NCI-H2171 treated with DMSO at 0.1 percent for 48 hours (cell line): ENCODE data around the gene FOXO3.

Experiments used
- DNase-seq: peaks from one replicate; lab custom pipeline; 2025; lab: John Stamatoyannopoulos, UW

The FOXO3 gene

DNA sequence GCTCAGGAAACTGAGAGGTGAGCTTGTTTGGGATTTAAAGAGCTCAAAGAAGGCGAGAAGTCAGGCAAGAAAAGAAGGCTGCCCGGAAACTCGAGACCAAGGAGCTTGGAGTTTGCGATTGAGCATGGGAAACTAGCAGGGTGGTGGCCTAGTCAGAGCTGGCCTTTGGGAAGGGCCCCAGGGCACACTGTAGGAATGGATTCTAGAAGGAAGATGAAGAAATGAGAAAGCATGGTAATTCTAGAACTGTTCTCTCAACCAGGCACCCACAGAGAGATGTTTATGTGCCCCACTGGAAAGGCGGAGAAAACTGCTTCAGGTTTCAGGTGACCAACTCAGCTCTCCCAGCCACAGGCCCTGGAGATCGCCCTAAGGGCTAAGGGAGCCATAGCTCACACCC is 126.2 kb downstream of the FOXO3 start:
- DNase-seq = no peak

DNA sequence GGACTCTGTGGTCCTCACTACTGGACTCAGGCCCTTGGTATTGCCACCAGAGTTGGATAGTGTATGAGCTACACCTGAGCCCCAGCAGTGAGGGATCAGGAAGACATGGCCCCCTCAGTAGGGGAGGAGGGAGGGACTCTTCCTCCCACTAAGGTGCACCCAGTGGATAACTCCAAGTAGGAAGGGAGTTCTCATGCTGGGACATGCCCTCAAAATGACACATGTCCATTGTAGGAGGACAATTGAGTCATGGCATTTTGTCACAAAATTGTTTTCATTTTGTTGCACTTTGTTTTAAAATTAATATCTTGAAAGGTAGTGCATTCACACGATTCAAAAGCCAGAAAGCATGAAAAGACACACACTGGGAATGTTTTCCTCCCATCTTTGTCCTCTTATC is 127.2 kb downstream of the FOXO3 start:
- DNase-seq = no peak

DNA sequence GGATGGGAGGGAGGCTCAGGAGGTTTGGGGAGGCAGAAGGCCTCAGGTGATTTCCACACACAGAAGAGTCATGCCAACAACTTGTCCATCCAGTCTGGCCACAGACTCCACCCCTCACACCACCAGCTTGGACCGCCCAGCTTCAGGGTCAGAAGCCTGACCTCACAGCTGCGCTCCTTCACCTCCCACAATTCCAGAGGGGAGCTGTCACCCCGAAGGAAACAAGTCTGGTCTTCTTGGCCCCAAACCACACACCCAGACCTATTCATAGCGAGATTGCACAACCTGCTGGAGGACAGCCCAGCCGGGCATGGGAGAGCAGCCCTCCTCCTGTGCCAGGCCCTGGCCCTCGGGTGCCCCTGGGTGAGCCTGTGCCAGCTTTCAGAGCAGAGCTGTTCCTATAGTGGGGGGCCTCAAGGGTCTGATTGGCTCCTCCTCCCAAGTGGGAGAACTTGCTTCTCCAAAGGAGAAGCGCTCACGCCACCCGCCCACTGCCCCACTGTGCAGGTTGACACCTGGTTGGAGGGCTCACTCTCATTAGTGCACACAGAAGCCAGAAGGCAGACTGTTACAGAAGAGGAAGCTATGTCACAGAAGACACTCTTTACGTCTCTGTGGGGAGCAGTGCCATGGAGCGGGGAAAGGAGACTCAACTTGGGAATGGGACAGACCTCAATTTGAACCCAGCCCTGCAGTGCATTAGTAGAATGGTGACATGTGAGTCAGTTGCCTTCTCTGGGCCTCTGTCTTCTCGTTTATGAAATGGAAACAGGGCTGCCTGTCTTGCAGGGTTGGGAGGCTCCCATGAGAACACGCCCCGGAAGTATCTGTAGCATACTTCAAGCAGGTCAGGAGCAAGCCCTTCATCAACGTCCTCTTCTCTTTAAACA is 128.8 kb downstream of the FOXO3 start:
- no peak for DNase-seq

DNA sequence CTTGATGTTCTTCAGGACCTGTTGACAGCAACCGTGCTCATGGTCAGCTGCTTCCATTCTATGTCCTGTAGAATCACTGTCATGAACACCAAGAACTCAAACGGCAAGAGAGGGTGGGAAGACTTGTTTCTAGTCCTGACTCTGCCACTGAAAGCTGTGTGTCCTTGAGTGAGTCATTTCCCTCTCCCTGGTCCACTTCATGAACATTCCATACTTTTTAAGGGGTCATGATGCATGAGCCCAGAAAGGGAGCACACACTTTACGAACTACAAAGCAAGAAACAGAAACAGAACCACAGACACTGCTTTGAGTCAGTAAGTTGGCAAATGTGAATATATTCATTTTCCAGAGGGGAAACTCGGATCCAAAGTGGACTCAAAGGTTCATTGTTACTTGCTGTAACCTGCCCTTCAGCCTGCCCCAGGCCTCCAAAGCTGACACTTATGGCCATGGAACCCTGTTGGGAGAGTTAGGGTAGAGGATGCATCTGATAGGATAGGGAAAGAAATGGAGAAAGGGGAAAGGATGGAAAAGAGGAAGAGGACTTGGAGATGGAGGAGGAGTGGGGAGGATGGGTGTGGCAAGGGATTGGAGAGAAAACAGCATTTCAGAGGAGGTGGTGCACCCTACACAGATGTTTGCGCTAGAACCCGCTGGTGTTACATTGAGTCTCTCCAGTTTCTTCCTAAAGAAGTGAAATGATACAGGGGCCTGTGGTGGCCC is 129.8 kb downstream of the FOXO3 start:
- no peak for DNase-seq

DNA sequence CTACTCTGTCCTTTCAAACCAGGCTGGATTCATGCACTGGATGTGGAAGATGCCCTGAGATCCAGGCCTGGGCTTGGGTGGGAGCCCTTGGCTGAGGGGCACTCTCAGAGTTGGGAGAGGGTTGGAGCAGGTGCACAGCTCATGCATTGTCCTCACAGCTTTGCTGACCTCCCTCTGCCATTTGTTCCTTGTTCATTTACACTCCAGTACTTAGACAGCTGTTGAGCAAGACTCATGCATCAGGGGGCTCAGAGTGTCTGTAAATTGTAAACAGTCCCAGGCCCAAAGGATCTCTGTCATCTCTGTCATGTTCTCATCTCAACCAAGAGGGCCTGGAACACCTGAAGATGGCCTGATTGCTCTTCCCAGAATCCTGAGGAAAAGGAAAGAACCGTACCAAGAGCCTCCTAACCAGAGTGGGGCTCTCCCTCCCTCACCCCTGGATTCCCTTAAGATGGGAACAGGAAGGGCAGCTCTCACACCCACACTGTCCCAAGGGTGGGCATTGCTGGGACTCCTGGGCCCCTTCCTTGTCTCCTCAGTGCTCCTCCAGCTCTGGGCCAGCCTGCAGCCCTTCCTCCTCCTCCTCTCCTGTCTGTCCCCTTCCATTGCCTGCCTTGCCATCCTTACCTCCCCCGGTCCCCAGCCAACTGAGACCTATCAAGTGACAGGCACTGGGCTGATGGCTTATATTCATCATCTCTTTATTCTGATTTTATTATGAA is 132.9 kb downstream of the FOXO3 start:
- DNase-seq = no peak

DNA sequence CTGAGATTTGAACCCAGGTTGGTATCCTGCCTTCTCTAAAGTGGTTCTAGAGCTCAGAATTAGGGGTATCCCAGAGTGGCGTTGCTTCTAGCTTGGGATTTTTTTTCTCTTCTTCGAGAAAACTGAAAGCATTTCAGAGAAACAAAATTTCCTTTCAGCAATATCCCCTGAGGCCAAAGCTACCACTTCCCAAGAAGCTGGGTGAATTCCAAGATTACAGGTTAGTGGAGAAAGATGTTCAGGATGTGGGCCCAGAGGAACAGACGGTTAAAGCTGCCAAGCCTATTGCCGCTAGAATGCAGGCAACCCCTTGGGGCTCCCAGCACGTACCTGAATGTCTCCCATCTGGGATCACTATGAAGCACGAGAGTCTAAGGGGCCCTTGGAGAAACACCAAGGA is 134.1 kb downstream of the FOXO3 start:
- peak; percentile 70 for DNase-seq

DNA sequence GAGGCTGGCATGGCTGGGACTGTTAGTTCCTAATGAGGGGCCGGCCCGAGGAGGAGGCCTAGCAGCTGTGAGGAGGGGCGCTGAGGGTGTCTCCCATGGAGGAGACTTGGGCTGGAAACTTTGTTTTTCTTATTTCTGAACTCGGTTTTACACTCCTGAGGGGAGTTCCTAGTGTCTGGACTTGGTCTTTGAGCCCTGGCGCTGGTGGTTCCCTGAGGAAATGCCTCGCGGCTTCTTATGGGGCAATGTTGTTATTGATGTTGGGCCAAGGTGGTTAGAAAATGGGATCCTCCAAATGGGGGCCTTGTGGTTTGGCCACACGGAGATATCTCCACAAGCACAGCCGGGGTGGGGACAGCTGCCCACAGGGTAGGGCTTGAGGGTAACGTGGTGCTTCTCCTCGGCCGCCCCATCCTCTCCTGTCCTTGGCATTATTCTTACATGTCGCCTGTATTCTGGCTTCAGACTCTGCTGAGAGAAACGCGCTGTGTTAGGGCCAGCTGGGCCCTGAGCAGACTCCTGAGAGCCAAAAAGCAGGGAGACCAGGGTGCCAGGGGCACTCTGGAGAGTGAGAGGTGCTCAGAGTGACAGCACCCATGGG is 136.9 kb downstream of the FOXO3 start:
- DNase-seq = no peak

DNA sequence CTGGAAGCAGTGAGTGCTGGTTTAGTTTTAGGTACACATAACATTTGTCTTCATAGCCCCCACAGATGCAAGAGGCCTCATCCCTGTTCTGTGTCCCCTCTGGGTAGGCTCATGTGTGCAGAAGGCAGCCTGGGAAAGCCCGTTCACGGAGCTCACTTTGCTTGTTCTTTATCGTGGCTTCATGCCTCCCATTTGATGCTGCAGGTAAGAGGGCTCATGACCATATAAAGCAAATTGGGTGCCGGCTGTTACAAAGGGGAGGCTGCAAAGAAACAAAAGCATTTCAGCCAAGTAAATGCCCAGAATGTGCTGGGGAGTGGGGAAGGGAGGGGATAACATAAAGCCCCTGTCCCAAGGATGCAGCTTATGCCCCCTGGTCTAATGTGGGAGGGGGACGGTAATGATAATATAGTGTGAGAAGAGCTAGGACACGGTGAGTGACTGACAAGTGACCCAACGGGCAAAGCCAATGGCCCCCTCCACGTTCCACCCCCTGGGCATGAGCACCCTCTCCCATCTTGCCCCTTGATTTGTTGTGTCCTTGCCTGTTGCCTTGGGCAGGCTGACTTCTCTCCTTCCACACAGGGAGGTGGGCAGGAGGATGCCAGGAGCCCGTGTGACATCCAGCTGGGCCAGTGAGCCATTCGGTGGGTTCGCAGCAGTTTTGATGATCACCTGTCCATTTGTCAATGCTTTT is 138.0 kb downstream of the FOXO3 start:
- DNase-seq = no peak

DNA sequence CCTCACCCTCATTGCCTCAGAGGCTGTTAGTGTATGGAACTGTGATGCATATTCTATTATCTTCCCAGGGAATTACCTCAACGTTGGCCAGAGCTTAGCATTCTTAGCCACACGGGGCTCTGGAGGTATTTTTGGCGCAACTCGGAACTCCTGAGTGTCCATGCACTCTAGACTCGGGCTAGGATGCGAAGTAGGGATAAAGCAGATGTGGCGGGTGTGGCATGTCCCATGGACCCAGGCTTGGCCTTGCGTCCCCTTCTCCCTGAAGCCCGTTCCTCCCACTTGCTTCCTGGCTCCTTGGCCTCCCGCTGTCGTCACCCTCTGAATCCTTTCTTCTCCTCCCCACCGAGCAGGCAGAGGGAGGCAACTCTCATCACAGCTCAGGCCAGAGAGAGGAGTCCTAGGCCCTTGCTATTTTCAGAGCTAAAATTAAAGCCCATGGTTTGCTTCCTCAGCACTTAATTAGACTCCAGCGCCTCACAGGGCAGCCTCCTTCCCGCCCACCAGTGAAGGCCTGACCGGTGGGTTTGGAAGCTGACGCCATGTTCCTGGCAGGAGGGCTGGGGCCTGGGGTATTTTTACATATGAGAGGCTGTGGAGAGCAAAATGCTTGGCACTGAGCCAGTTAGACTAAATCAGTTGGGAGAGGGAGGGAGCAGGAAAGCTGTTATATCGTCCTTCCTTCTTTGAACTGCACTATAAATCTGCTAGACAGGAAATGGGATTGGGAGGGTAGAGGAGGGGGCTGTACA is 138.7 kb downstream of the FOXO3 start:
- DNase-seq = peak; percentile 45

DNA sequence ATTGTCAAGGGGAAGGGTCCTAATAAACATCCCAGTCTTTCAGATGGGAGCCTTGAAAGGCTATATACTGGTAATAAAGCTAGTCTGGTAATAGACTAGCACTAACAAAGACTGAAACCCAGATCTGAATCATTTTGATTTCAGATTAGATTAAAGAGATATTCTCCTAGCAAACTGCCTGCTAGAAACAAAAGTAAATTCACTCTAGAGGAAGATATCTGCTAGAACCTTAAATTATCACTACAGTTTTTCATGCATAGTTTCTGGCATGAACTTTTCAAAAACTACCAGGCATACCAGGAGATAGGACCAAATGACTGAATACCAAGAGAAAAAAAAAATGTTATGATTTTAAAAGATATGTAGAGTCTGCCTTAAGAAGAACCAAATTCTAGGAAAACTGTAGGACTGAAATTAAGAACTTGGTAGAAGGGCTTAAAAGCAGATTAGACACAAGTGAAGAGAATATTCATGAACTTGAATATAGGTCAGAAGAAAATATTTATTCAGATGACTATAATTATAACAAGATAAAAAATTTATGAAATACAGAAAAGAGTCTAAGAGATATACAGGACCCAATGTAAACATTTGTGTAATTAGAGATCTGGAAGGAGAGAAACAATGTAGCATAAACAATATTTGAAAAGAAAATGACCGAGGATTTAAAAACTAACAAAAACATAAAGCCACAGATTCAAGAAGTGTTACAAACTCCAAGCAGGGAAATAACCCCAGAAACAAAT is 141.6 kb downstream of the FOXO3 start:
- DNase-seq = no peak

DNA sequence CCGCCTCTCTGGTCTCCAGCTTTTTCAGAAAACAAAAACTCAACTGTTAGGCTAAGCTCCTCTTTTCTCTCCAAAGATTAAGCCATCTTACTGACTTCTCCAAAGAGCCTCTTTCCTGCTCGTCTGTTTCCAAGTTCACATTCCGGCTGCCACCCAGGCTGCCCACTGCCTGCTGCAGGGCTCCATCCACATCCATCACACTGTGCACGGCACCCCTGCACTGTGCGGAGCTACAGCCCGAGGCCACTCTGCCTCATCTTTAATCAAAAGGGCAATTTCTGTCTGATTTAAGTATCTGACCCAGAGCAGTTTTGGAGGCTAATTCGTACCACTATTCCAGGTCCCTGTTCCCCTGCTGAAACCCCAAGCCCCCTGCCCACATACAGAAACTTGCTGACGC is 145.9 kb downstream of the FOXO3 start:
- no peak for DNase-seq

DNA sequence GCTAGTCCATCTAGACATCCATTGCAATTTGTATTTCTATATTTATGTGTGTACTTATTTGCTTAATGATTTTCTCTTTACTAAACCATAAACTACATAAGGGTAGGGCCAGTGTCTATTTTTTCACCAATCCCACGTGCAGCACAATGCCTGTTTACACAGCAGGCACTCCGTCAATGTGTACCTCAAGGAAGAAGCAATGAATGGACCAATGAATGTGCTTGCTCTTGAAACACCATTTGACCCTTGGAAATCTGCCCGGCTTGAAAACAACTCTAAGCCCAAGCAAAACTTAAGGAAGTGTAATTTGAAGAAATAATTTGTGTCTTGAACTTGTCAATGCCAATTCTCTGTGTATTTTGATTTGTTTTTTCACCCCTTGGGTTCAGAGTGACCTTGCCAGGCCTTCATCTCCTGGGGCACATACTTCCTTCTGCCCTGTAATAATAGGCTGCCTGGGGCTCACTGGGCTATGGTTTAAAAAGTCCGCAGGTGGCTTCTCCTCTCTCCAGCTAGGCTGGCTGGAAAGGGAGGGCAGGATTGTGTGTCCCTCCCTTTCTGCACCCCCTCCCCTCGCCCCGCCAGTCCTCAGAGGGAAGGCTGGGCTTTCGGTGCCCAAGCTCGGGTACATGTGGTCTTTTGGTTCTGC is 146.7 kb downstream of the FOXO3 start:
- DNase-seq = no peak

DNA sequence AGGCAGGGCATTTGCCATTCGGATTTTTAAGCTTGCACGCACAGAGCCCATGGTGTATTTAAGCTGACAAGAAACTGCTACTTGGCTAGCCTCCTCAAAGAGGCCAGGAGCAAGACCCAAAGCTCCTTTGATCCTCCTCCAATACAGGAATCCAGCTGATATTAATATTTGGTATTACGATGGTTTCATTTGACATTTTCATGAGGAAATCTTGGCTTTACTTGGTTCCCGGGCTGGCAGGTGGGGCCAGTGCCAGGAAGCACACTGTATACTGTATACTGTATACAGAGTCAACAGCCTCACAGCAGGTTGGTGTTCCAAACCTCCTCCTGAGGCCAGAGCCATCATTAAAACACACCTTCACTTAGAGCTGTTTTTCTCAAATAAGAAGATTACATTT is 149.3 kb downstream of the FOXO3 start:
- no peak for DNase-seq

DNA sequence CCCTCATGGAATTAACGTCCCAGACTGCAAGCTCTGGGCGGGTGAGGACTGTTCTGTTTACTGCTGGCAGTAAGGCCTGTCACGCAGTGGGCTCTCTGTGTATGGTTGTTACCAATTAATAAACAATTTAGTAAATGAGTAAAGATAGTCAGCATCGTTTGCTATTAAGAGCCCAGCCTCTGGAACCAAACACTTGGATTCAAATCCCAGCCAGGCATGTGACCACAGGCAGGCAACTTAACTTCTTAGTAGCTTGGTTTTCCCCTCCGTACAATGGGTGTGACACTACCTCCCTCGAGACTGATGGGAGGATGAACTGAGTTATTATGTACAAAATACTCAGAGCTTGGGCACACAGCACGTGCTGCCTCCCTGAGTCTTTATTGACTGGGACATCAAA is 149.8 kb downstream of the FOXO3 start:
- DNase-seq = no peak

DNA sequence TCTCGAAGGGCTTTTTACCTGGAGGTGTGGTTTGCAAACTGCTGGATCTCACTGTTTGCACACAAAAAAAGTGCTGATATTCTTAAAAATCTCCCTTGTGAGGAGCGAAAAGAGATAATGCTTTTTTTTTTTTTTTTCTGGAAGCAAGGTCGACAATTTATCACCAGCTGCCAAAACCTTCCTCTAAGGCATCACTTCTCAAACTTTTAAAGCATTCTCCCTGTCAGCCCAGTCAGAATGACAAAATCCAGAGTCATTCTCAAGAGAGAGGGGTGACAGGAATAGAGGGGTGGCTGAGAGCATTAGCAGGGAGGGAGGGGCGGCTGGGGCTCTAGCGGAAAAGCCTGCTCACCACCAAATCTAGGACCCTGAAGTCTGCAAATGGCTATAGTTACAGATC is 150.4 kb downstream of the FOXO3 start:
- no peak for DNase-seq

DNA sequence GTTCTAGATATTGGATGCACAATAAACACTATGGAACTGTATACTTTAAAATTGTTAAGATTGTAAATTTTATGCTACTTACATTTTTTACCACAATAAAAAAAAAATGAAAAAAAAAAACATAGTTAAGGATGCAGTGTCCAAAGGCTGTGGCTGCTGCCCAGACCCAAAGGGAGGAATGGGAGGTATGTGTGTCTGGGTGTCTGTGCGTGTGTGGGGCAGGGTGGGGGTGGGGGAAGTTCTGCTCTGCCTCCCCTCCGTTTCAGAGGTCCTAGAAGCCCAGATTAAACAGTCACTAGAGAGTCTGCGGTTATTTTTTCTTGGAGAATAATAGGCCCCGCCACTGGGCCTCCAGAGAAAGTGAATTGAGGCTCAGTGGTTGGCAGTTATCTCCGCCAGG is 151.1 kb downstream of the FOXO3 start:
- no peak for DNase-seq

DNA sequence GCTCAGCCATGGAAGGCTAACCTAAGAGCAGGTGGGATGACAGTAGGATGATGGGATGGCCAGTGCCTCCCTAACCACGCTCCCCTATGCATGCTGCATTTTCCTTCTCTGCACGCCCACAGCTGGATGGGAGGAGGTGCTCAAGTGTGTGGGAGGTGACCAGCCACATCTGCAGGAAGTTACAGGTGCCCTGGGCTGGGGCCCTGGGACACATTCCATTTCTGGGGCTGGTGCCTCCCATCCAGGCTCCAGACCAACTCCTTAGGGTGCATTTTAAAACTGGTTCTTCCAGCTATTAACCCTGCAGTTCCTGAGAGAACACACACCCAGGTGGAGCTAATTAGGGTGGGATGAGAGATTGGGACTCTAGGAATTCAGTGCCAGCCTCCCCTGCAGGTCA is 152.2 kb downstream of the FOXO3 start:
- DNase-seq = no peak

DNA sequence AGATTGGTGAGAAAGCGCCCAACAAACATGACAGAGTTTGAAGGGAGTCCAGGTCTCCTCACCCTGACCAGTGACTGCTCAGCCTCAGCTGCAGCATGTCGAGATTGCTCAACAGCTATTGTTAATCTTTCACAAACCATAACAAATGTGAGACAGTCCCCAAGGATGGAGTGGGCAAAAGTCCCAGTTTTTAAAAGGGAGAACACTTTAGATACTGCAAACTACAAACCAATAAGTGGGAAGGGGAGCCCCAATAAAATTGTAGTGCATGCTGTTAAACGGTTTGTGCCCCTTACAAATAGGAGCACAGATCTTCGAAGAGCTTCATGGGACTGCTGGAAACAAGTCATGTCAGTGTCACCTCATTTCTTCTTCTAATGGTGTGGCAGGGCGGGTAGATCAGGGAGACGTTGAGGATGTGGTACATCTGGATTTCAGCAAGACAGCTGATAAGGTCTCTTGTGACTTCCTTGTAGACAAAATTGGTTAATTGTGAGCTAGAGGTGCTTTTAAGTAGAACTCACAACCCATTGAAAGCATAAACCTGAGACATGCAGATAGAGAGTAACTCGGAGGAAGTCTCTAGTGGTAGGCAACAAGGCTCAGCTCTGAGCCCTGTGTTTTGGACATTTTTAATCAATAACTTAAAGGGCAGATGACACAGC is 153.5 kb downstream of the FOXO3 start:
- DNase-seq = no peak

DNA sequence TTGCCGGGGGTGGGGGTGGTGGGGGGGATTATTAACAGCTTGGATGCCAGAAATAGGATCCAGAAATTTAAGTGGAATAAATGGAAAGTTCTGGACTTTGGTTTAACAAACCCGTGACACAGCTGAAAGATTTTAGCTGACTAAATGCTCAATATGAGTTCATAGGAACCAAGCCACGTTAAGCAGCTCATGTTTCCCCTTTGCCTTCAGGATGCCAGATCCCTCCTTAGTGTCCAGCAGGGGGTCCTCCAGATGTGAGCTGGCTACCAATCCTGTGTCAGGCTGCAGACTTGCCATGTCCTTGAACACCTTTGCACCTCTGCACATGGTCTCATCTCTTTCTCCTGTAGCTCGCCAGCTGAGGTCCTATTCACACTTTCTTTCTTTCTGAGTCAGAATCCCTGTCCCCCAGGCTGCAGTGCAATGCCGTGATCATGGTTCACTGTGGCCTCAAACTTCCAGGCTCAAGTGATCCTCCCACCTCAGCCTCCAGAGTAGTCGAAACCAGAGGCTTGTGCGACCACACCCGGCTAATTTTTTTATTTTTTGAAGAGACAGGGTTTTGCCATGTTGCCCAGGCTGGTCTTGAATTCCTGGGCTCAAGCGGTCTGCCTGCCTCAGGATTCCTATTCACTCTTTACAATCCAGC is 154.2 kb downstream of the FOXO3 start:
- DNase-seq = no peak
